ENCODE data around the gene SPA17. TPM values are rescaled to one million over a fixed set of nuclear protein-coding genes. Genes with fewer than 3 reads are reported as not detected.
A peak's percentile ranks its signal among the peaks of the same experiment; 100 is the strongest.

The SPA17 gene
- total RNA-seq, 6 donors from 2014 or later: 3.6 to 28.0 (median 7.6) TPM

- ATAC-seq (ENCODE audit: low FRiP score in 2 of 2) (no peak), DNase-seq (no peak)
- TF ChIP-seq EP300 (IDR thresholded peaks at IDR 0.05) (no peak), POLR2AphosphoS5 (IDR thresholded peaks at IDR 0.05) (no peak), POLR2A (IDR thresholded peaks at IDR 0.05) (no peak), CTCF (IDR thresholded peaks at IDR 0.05) (no peak)
- 94 to 95% methylated on average over 2 to 3 of the region's 3 CpGs for WGBS, 2 donors
- H3K36me3 ChIP-seq: peaks cover 0 to 24% (median 11%) of the 10 kb centered on the region in 4 donors
- H3K27ac ChIP-seq: no peak overlapping the region
- H3K4me1 ChIP-seq: peaks cover 0 to 10% (median 5%) of the 10 kb centered on the region in 4 donors
- no peaks in the 10 kb centered on the region for H3K27me3 ChIP-seq
- H3K9me3 ChIP-seq: no peaks in the 10 kb centered on the region
- H3K4me3 ChIP-seq: no peak overlapping the region
These were observed 31.1 kb upstream of the SPA17 start for GRCh38 chr11:124642628-124643027.

GRCh38 chr11:124643042-124643604 lies 30.6 kb upstream of the SPA17 start:
- H3K9me3 ChIP-seq: no peaks in the 10 kb centered on the region
- no peak overlapping the region for H3K27ac ChIP-seq
- ATAC-seq (ENCODE audit: low FRiP score in 2 of 2) (no peak), DNase-seq (no peak)
- no peak overlapping the region for H3K4me3 ChIP-seq
- peaks cover 0 to 19% (median 9%) of the 10 kb centered on the region in 4 donors for H3K36me3 ChIP-seq
- no peaks in the 10 kb centered on the region for H3K27me3 ChIP-seq
- TF ChIP-seq EP300 (IDR thresholded peaks at IDR 0.05) (no peak), CTCF (IDR thresholded peaks at IDR 0.05) (no peak), POLR2A (IDR thresholded peaks at IDR 0.05) (no peak), POLR2AphosphoS5 (IDR thresholded peaks at IDR 0.05) (no peak)
- WGBS, 2 donors: 82 to 86% methylated on average over 10 of the region's 10 CpGs
- H3K4me1 ChIP-seq: peaks cover 0 to 10% (median 5%) of the 10 kb centered on the region in 4 donors

GRCh38 chr11:124643605-124644425 lies 29.9 kb upstream of the SPA17 start:
- Histone ChIP-seq H3K27ac (no peak overlapping the region), H3K9me3 (no peaks in the 10 kb centered on the region), H3K36me3 (peaks cover 0 to 14% (median 5%) of the 10 kb centered on the region in 4 donors), H3K27me3 (no peaks in the 10 kb centered on the region), H3K4me3 (no peak overlapping the region), H3K4me1 (peaks cover 0 to 10% (median 5%) of the 10 kb centered on the region in 4 donors)
- TF ChIP-seq CTCF (IDR thresholded peaks at IDR 0.05) (no peak), EP300 (IDR thresholded peaks at IDR 0.05) (no peak), POLR2A (IDR thresholded peaks at IDR 0.05) (no peak), POLR2AphosphoS5 (IDR thresholded peaks at IDR 0.05) (no peak)
- no peak for DNase-seq
- WGBS, 2 donors: 40 to 46% methylated on average over 3 of the region's 3 CpGs
- ATAC-seq (ENCODE audit: low FRiP score in 2 of 2): peak in 1 of 2 donors; percentile 87

GRCh38 chr11:124644426-124645280 lies 29.1 kb upstream of the SPA17 start:
- H3K4me1 ChIP-seq: peaks cover 0 to 10% (median 5%) of the 10 kb centered on the region in 4 donors
- peak; percentile 92 to 94 for ATAC-seq (ENCODE audit: low FRiP score in 2 of 2)
- H3K9me3 ChIP-seq: no peaks in the 10 kb centered on the region
- DNase-seq: peak in 1 of 2 donors; percentile 62
- no peak overlapping the region for H3K27ac ChIP-seq
- H3K36me3 ChIP-seq: peaks cover 0 to 9% (median 1%) of the 10 kb centered on the region in 4 donors
- no peaks in the 10 kb centered on the region for H3K27me3 ChIP-seq
- H3K4me3 ChIP-seq: peak overlapping the region in 2 of 4 donors; percentile 5 to 19
- TF ChIP-seq CTCF (IDR thresholded peaks at IDR 0.05) (peak; percentile 54 to 81 (median 76)), EP300 (IDR thresholded peaks at IDR 0.05) (no peak), POLR2AphosphoS5 (IDR thresholded peaks at IDR 0.05) (no peak), POLR2A (IDR thresholded peaks at IDR 0.05) (no peak)
- WGBS, 2 donors: 21 to 24% methylated on average over 16 of the region's 16 CpGs
